Neural progenitor cell (in vitro differentiated cells): ENCODE results near the gene PRKAA1. TPM values are rescaled to one million over a fixed set of nuclear protein-coding genes. Genes with fewer than 3 reads are reported as not detected.

Source experiments
- DNase-seq: peaks from one replicate; pipeline ENCODE4 v3.0.0-alpha.2; 2016; ENCODE audit warnings: low spot score
- H2AFZ ChIP-seq: fragments of 200-600 bp; sonication (generic); replicated peaks from 2 replicates; pipeline ENCODE4 v1.6.1; 2016; ENCODE audit warnings: antibody characterized with exemption
- H3F3A ChIP-seq: fragments of 200-600 bp; sonication (generic); 2 replicates; pipeline ENCODE4 v1.6.1; 2016; ENCODE audit warnings: antibody characterized with exemption, low read depth
- H3K27ac ChIP-seq: fragments of 200-600 bp; sonication (generic); 2 replicates; pipeline ENCODE4 v1.5.1; 2016; ENCODE audit warnings: mild to moderate bottlenecking
- H3K27me3 ChIP-seq: fragments of 200-600 bp; sonication (generic); 2 replicates; pipeline ENCODE4 v1.6.1; 2016; ENCODE audit warnings: mild to moderate bottlenecking, moderate library complexity
- H3K36me3 ChIP-seq: fragments of 200-600 bp; sonication (generic); 2 replicates; pipeline ENCODE4 v1.5.1; 2016
- H3K4me1 ChIP-seq: fragments of 200-600 bp; sonication (generic); 2 replicates; pipeline ENCODE4 v1.6.1; 2016; ENCODE audit warnings: mixed run types
- H3K4me2 ChIP-seq: fragments of 200-600 bp; sonication (generic); 2 replicates; pipeline ENCODE4 v1.6.1; 2016
- H3K4me3 ChIP-seq: fragments of 200-600 bp; sonication (generic); 2 replicates; pipeline ENCODE4 v1.5.1; 2016
- H3K79me2 ChIP-seq: fragments of 200-600 bp; sonication (generic); 2 replicates; pipeline ENCODE4 v1.6.1; 2016; ENCODE audit warnings: low read depth
- H3K9ac ChIP-seq: fragments of 200-600 bp; sonication (generic); 2 replicates; pipeline ENCODE4 v1.6.1; 2016
- H3K9me3 ChIP-seq: fragments of 200-600 bp; sonication (generic); 2 replicates; pipeline ENCODE4 v1.5.1; 2016; ENCODE audit warnings: low read depth
- H4K20me1 ChIP-seq: fragments of 200-600 bp; sonication (generic); 2 replicates; pipeline ENCODE4 v1.6.1; 2016; ENCODE audit warnings: low read depth
- H3K27ac Mint-ChIP-seq: 3 replicates; pipeline ENCODE4 v1.8.0; 2021; ENCODE audit warnings: mixed read lengths
- H3K27me3 Mint-ChIP-seq: 2 replicates; pipeline ENCODE4 v1.8.0; 2022; ENCODE audit warnings: low read depth, mild to moderate bottlenecking, inconsistent platforms, moderate library complexity, mixed read lengths; ENCODE audit not compliant: insufficient read depth
- H3K36me3 Mint-ChIP-seq: 3 replicates; pipeline ENCODE4 v1.8.0; 2021; ENCODE audit warnings: mixed read lengths
- H3K4me1 Mint-ChIP-seq: 3 replicates; pipeline ENCODE4 v1.8.0; 2021; ENCODE audit warnings: mixed read lengths
- H3K4me3 Mint-ChIP-seq: 3 replicates; pipeline ENCODE4 v1.8.0; 2021; ENCODE audit warnings: mild to moderate bottlenecking, moderate library complexity, mixed read lengths
- H3K9me3 Mint-ChIP-seq: 3 replicates; pipeline ENCODE4 v1.8.0; 2020; ENCODE audit warnings: mixed read lengths
- CTCF ChIP-seq: fragments of 200-600 bp; sonication (generic); IDR thresholded peaks from 2 replicates; pipeline ENCODE4 v1.5.1; 2017; ENCODE audit warnings: antibody characterized with exemption, mild to moderate bottlenecking
- EZH2 ChIP-seq: fragments of 200-600 bp; sonication (generic); IDR thresholded peaks from 2 replicates; pipeline ENCODE4 v1.6.1; 2017; ENCODE audit warnings: antibody characterized with exemption, mild to moderate bottlenecking, moderate library complexity
- EZH2phosphoT487 ChIP-seq: fragments of 200-600 bp; sonication (generic); IDR thresholded peaks from 2 replicates; pipeline ENCODE4 v1.6.1; 2017; ENCODE audit warnings: antibody characterized with exemption
- total RNA-seq: library from RNA; depleted of rRNA; stranded (reverse); fragments of >200 nt; gene quantifications from 2 replicates; pipeline ENCODE4 v1.2.3, GENCODE V29; 2015; ENCODE audit warnings: low replicate concordance

PRKAA1 gene
- total RNA-seq, 1 donor from 2014 or later = 58.5 TPM

- Histone ChIP-seq H3K4me1 (peaks cover 23% of the 10 kb centered on the region), H3K27me3 (no peaks in the 10 kb centered on the region), H3F3A (peaks cover 74% of the 10 kb centered on the region), H3K9ac (peak overlapping the region; percentile 100), H3K27ac (peak overlapping the region; percentile 0), H3K4me3 (peak overlapping the region; percentile 96), H3K4me2 (peak overlapping the region; percentile 97), H3K9me3 (no peaks in the 10 kb centered on the region), H2AFZ (no peak overlapping the region), H3K79me2 (peaks cover 67% of the 10 kb centered on the region), H4K20me1 (peaks cover 59% of the 10 kb centered on the region), H3K36me3 (peaks cover 49% of the 10 kb centered on the region)
- Mint-ChIP-seq H3K27me3 (peaks cover 4% of the 10 kb centered on the region), H3K36me3 (peaks cover 50% of the 10 kb centered on the region), H3K9me3 (no peaks in the 10 kb centered on the region), H3K4me1 (peaks cover 38% of the 10 kb centered on the region), H3K27ac (peak overlapping the region; percentile 100), H3K4me3 (peak overlapping the region; percentile 100)
- DNase-seq = no peak
- TF ChIP-seq EZH2phosphoT487 (no peak), EZH2 (no peak), CTCF (no peak)
Measured at GRCh38 chr5:40833712-40834229, 35.6 kb upstream of the PRKAA1 start.

GRCh38 chr5:40832345-40832744, 34.2 kb upstream of the PRKAA1 start:
- TF ChIP-seq CTCF (no peak), EZH2phosphoT487 (no peak), EZH2 (no peak)
- Histone ChIP-seq H3K4me3 (peak overlapping the region; percentile 96), H3K4me1 (peaks cover 23% of the 10 kb centered on the region), H4K20me1 (peaks cover 74% of the 10 kb centered on the region), H3K36me3 (peaks cover 59% of the 10 kb centered on the region), H3K79me2 (peaks cover 79% of the 10 kb centered on the region), H3K9me3 (no peaks in the 10 kb centered on the region), H3K27me3 (no peaks in the 10 kb centered on the region), H3K4me2 (peak overlapping the region; percentile 97), H3F3A (peaks cover 88% of the 10 kb centered on the region), H3K9ac (no peak overlapping the region), H2AFZ (no peak overlapping the region), H3K27ac (no peak overlapping the region)
- Mint-ChIP-seq H3K9me3 (no peaks in the 10 kb centered on the region), H3K36me3 (peaks cover 63% of the 10 kb centered on the region), H3K27me3 (no peaks in the 10 kb centered on the region), H3K4me3 (peak overlapping the region; percentile 100), H3K4me1 (peaks cover 40% of the 10 kb centered on the region), H3K27ac (no peak overlapping the region)
- DNase-seq = no peak

- no peak for DNase-seq
- Histone ChIP-seq H3F3A (peaks cover 95% of the 10 kb centered on the region), H3K4me1 (peaks cover 23% of the 10 kb centered on the region), H3K4me2 (no peak overlapping the region), H3K36me3 (peaks cover 59% of the 10 kb centered on the region), H3K79me2 (peaks cover 79% of the 10 kb centered on the region), H3K9me3 (no peaks in the 10 kb centered on the region), H3K27ac (peak overlapping the region; percentile 26), H3K9ac (no peak overlapping the region), H4K20me1 (peaks cover 81% of the 10 kb centered on the region), H3K27me3 (no peaks in the 10 kb centered on the region), H2AFZ (no peak overlapping the region), H3K4me3 (peak overlapping the region; percentile 96)
- Mint-ChIP-seq H3K27ac (no peak overlapping the region), H3K27me3 (no peaks in the 10 kb centered on the region), H3K9me3 (no peaks in the 10 kb centered on the region), H3K36me3 (peaks cover 69% of the 10 kb centered on the region), H3K4me1 (peaks cover 40% of the 10 kb centered on the region), H3K4me3 (no peak overlapping the region)
- TF ChIP-seq EZH2phosphoT487 (no peak), CTCF (no peak), EZH2 (no peak)
Measured at GRCh38 chr5:40831346-40832210, 33.4 kb upstream of the PRKAA1 start.
